ENCODE results near the gene CCNI. TPM values are rescaled to one million over a fixed set of nuclear protein-coding genes. Genes with fewer than 3 reads are reported as not detected.

The CCNI gene
- total RNA-seq, 1 experiment from 2014 or later = 240 TPM

GRCh38 chr4:77123411-77123810 lies 47.6 kb upstream of the CCNI start:
- no peaks in the 10 kb centered on the region for H4K20me1 ChIP-seq (ENCODE audit: control insufficient read depth, insufficient read depth, insufficient read length)
- no peak overlapping the region for H2AFZ ChIP-seq (ENCODE audit: low read length)
- no peak overlapping the region for H3K23ac ChIP-seq (ENCODE audit: insufficient read length, low read depth, low read length)
- no peak overlapping the region for H3K27ac ChIP-seq (ENCODE audit: insufficient read length, low read depth, low read length)
- H3K79me1 ChIP-seq (ENCODE audit: insufficient read depth, low read depth, low read length, poor library complexity, severe bottlenecking) = no peaks in the 10 kb centered on the region
- Mint-ChIP-seq H3K9me3 (peaks cover 3 to 7% of the 10 kb centered on the region in 2 experiments; a peak in 1 of 5 replicates), H3K27me3 (ENCODE audit: low read depth) (peaks cover 2% of the 10 kb centered on the region), H3K4me3 (no peak overlapping the region), H3K36me3 (ENCODE audit: insufficient read depth in 1 of 3, low read depth in 3 of 3) (no peaks in the 10 kb centered on the region), H3K4me1 (peaks cover 22 to 38% of the 10 kb centered on the region in 2 experiments), H3K27ac (no peak overlapping the region)
- H3K27me3 ChIP-seq (ENCODE audit: insufficient read depth, low read length) = no peaks in the 10 kb centered on the region
- H3K56ac ChIP-seq (ENCODE audit: insufficient read length, low read depth, low read length) = no peak overlapping the region
- H4K8ac ChIP-seq (replicated peaks; ENCODE audit: insufficient read length, low read depth, low read length) = no peak overlapping the region
- H3T11ph ChIP-seq (ENCODE audit: low read length) = no peak overlapping the region
- no peak overlapping the region for H2BK5ac ChIP-seq (ENCODE audit: insufficient read length, low read length)
- no peak overlapping the region for H4K5ac ChIP-seq (ENCODE audit: insufficient read length, low read depth, low read length)
- peaks cover 2% of the 10 kb centered on the region; the same call in 1 of the 2 replicates for H3K4me1 ChIP-seq (ENCODE audit: insufficient read depth, low read length)
- no CpG with 5 or more reads among the region's 1 CpG for WGBS (ENCODE audit: extremely low coverage, insufficient read length, low lambda C conversion rate)
- H3K18ac ChIP-seq (ENCODE audit: insufficient read length, low read depth, low read length) = no peak overlapping the region
- no peak overlapping the region for H2BK20ac ChIP-seq (ENCODE audit: low read depth, low read length, poor library complexity, severe bottlenecking)
- H2AK5ac ChIP-seq (ENCODE audit: insufficient read length, low read length) = no peak overlapping the region
- no peaks in the 10 kb centered on the region for H3K23me2 ChIP-seq (ENCODE audit: insufficient read length, low read depth, low read length, poor library complexity, severe bottlenecking)
- TF ChIP-seq, protein P1, sequence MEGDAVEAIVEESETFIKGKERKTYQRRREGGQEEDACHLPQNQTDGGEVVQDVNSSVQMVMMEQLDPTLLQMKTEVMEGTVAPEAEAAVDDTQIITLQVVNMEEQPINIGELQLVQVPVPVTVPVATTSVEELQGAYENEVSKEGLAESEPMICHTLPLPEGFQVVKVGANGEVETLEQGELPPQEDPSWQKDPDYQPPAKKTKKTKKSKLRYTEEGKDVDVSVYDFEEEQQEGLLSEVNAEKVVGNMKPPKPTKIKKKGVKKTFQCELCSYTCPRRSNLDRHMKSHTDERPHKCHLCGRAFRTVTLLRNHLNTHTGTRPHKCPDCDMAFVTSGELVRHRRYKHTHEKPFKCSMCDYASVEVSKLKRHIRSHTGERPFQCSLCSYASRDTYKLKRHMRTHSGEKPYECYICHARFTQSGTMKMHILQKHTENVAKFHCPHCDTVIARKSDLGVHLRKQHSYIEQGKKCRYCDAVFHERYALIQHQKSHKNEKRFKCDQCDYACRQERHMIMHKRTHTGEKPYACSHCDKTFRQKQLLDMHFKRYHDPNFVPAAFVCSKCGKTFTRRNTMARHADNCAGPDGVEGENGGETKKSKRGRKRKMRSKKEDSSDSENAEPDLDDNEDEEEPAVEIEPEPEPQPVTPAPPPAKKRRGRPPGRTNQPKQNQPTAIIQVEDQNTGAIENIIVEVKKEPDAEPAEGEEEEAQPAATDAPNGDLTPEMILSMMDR (conservative IDR thresholded peaks at IDR 0.05) = no peak
- no peaks in the 10 kb centered on the region for H3K79me2 ChIP-seq (ENCODE audit: insufficient read depth, low read length)
- H3K4ac ChIP-seq (ENCODE audit: low read depth, low read length) = no peak overlapping the region
- no peak overlapping the region for H3K9ac ChIP-seq (ENCODE audit: extremely low read depth, insufficient read length, low read length)
- no peak overlapping the region for H3K4me2 ChIP-seq (ENCODE audit: insufficient read depth, insufficient read length, low read length)
- H2BK12ac ChIP-seq (ENCODE audit: insufficient read length, low read depth, low read length) = no peak overlapping the region
- H2BK15ac ChIP-seq (ENCODE audit: low read depth, low read length) = no peak overlapping the region
- H3K9me3 ChIP-seq (ENCODE audit: control insufficient read depth, low read depth, low read length) = no peaks in the 10 kb centered on the region
- H2BK120ac ChIP-seq (ENCODE audit: low read depth, low read length, poor library complexity, severe bottlenecking) = no peak overlapping the region
- no peak overlapping the region for H4K91ac ChIP-seq (ENCODE audit: insufficient read length, low read depth, low read length)
- H3K14ac ChIP-seq (ENCODE audit: insufficient read depth, low read length) = no peak overlapping the region
- DNase-seq = no peak
